Lower leg skin (tissue), 4 donors: ENCODE results near the gene TPK1. TPM values are rescaled to one million over a fixed set of nuclear protein-coding genes. Genes with fewer than 3 reads are reported as not detected.

Experiments
- DNase-seq, 2 donors: peaks; one replicate each; pipeline ENCODE4 v3.0.0-alpha.2; 2019; ENCODE audit warnings: low spot score in 2 of 2
- H3K4me3 ChIP-seq: fragments of 200-600 bp; sonication (generic); 2 replicates; pipeline ENCODE4 v1.5.1; 2017; ENCODE audit warnings: mild to moderate bottlenecking, low read depth; ENCODE audit not compliant: poor library complexity, severe bottlenecking
- CTCF ChIP-seq, 3 donors: fragments of 450-650 bp; IDR thresholded peaks; one replicate each; pipeline ENCODE4 v1.5.1; 2016; ENCODE audit warnings: antibody characterized with exemption in 3 of 3, mild to moderate bottlenecking in 3 of 3, moderate library complexity in 2 of 3
- POLR2A ChIP-seq, 2 donors: fragments of 450-650 bp; IDR thresholded peaks; one replicate each; pipeline ENCODE4 v1.6.1; 2016 to 2017; ENCODE audit warnings: antibody characterized with exemption in 2 of 2, mild to moderate bottlenecking in 1 of 2, moderate library complexity in 1 of 2
- WGBS, 2 donors: methylation state at CpG; one replicate each; pipeline ENCODE4 v1.1.5; 2018; 5-methylcytosine and 5-hydroxymethylcytosine counted together
- intact Hi-C: fragments of 100-400 bp; cut with DNase I; formaldehyde crosslinking; loops from one replicate; pipeline ENCODE4 v1.15.0; 2023; ENCODE audit warnings: low total_unique reads
- total RNA-seq, 4 donors: library from RNA; depleted of rRNA; stranded (reverse); fragments of >200 nt; gene quantifications; one replicate each; pipeline ENCODE4 v1.1.0, GENCODE V29; 2016

TPK1 gene
- total RNA-seq, 4 donors from 2014 or later: 1.1 to 5.5 (median 3.3) TPM

GRCh38 chr7:144787127-144787526, 48.7 kb downstream of the TPK1 start:
- DNase-seq: no peak
- TF ChIP-seq CTCF (IDR thresholded peaks at IDR 0.05) (no peak), POLR2A (IDR thresholded peaks at IDR 0.05) (no peak)
- WGBS, 2 donors: 87 to 89% methylated on average over 2 of the region's 2 CpGs
- H3K4me3 ChIP-seq: no peak overlapping the region
- intact Hi-C loops: no loop called here

DNA sequence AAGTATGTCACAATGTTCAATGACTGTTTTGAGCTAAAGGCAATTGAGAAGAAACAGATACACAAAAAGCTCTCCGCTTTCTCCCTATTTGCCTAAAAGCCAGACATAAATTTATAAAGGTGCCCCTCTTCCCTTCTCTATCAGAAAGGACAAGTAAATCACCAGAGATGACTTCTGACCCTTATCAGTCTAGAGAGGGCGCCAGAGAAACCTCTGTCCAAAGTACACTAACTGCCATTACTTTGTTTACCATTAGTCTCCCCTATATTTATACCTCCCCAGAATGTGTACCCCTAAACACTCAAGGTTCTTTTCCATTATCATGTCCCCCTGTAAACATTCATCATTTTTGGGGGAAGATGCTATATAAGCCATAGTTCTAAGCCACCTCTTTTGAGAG, 49.3 kb downstream of the TPK1 start:
- 84 to 91% methylated on average over 2 of the region's 2 CpGs for WGBS, 2 donors
- DNase-seq: no peak
- no peak overlapping the region for H3K4me3 ChIP-seq
- intact Hi-C loops: no loop called here
- TF ChIP-seq CTCF (IDR thresholded peaks at IDR 0.05) (no peak), POLR2A (IDR thresholded peaks at IDR 0.05) (no peak)

- intact Hi-C loops: no loop called here
- H3K4me3 ChIP-seq: no peak overlapping the region
- 72 to 79% methylated on average over 1 of the region's 1 CpG for WGBS, 2 donors
- DNase-seq: no peak
- no peak for TF ChIP-seq POLR2A (IDR thresholded peaks at IDR 0.05)
- no peak for TF ChIP-seq CTCF (IDR thresholded peaks at IDR 0.05)
Measured at GRCh38 chr7:144786079-144786478, 49.8 kb downstream of the TPK1 start.

DNA sequence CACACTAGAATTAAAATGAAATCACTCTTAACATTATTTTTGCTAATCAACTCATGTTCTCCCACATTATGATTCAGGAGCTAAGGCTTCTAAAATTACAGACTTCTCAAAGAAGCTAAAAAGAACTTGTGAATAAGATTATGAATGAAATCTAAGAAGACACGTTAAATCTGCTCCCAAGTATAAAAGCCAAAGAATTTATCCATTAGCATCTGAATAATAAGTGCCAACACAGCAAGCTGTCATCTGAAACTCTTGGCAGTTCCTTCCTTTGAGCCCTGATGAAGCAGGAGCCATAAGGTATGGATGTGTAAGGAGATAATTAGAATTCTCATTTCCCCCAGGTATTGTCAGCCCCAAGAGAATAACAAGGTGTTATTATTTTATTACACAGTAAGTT, 50.3 kb downstream of the TPK1 start:
- TF ChIP-seq POLR2A (IDR thresholded peaks at IDR 0.05): no peak
- TF ChIP-seq CTCF (IDR thresholded peaks at IDR 0.05): no peak
- 29 to 35% methylated on average over 1 of the region's 1 CpG for WGBS, 2 donors
- no peak overlapping the region for H3K4me3 ChIP-seq
- DNase-seq: no peak
- intact Hi-C loops: no loop called here

DNA sequence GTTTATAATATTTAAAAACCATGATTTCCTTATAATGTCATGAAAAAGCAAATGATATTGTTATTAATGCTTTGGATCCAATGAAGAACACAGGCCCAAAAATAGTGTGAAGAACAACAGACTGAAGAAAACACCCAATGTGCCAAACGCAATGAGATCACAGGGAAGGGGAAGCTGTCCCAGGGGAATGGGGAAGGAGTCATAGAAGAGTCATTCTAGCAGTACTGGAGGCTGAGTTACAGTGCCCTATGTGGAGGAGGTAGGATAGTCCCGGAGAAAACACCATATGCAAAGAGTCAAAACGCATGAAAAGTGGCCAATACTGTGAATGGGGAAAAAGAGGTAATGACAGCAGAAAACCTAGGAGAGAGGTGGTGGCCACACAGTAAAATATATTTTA, 50.9 kb downstream of the TPK1 start:
- intact Hi-C loops: no loop called here
- no peak overlapping the region for H3K4me3 ChIP-seq
- DNase-seq: peak in 1 of 2 donors; percentile 55
- no peak for TF ChIP-seq CTCF (IDR thresholded peaks at IDR 0.05)
- no peak for TF ChIP-seq POLR2A (IDR thresholded peaks at IDR 0.05)
- WGBS, 2 donors: 60 to 71% methylated on average over 3 of the region's 3 CpGs

GRCh38 chr7:144784441-144784840, 51.4 kb downstream of the TPK1 start:
- intact Hi-C loops: no loop called here

More at GRCh38 chr7:144784441-144784840, 51.4 kb downstream of the TPK1 start:
- no peak overlapping the region for H3K4me3 ChIP-seq
- no peak for DNase-seq
- TF ChIP-seq POLR2A (IDR thresholded peaks at IDR 0.05) (no peak), CTCF (IDR thresholded peaks at IDR 0.05) (no peak)
- 85 to 91% methylated on average over 2 of the region's 2 CpGs for WGBS, 2 donors
